Renal pelvis (tissue), 4 donors: Measurements from ENCODE around the gene LRRC42. TPM values are rescaled to one million over a fixed set of nuclear protein-coding genes. Genes with fewer than 3 reads are reported as not detected.

ENCODE experiments used
- DNase-seq: peaks from one replicate; pipeline ENCODE4 v3.0.0-alpha.2; 2013
- polyA plus RNA-seq, 3 donors: library from polyadenylated mRNA; unstranded; fragments of 120-200 nt; gene quantifications; one replicate each; pipeline ENCODE4 v1.2.1, GENCODE V29; 2013; ENCODE audit not compliant: insufficient read length in 3 of 3

The LRRC42 gene
- polyA plus RNA-seq, 3 donors: 40.8 to 44.8 (median 42.4) TPM

- peak; percentile 54 for DNase-seq
Measured at GRCh38 chr1:53929246-53929960, 16.7 kb upstream of the LRRC42 start.

GRCh38 chr1:53930932-53931331 is 15.2 kb upstream of the LRRC42 start:
- no peak for DNase-seq

- no peak for DNase-seq
Measured at GRCh38 chr1:53931523-53931922, 14.6 kb upstream of the LRRC42 start.

DNA sequence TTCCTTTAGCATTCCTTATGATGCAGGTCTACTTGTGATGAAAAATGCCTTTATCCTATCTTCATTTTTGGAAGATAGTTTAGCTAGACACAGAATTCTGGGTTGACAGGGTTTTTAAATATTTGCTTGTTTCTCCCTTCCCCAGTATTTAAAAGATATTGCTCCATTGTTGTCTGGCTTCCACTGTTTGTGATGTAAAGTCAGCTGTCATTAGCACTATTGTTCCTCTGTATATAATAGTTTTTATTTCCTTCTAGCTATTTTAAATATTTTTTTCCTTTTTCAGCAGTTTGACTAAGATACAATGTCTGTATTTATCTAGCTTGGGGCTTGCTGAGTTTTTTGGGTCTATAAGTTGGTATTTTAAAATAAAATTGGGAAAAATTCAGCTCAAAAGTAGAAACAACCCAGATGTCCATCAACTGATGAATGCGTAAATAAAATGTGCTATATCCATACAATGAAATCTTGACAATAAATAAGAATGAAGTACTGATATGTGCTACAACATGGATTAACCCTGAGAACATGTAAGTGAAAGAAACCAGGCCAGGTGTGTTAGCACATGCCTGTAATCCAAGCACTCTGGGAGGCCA is 11.9 kb upstream of the LRRC42 start:
- no peak for DNase-seq

GRCh38 chr1:53936430-53936829 is 9.7 kb upstream of the LRRC42 start:
- no peak for DNase-seq

GRCh38 chr1:53938136-53938830 is 7.9 kb upstream of the LRRC42 start:
- DNase-seq: no peak

DNA sequence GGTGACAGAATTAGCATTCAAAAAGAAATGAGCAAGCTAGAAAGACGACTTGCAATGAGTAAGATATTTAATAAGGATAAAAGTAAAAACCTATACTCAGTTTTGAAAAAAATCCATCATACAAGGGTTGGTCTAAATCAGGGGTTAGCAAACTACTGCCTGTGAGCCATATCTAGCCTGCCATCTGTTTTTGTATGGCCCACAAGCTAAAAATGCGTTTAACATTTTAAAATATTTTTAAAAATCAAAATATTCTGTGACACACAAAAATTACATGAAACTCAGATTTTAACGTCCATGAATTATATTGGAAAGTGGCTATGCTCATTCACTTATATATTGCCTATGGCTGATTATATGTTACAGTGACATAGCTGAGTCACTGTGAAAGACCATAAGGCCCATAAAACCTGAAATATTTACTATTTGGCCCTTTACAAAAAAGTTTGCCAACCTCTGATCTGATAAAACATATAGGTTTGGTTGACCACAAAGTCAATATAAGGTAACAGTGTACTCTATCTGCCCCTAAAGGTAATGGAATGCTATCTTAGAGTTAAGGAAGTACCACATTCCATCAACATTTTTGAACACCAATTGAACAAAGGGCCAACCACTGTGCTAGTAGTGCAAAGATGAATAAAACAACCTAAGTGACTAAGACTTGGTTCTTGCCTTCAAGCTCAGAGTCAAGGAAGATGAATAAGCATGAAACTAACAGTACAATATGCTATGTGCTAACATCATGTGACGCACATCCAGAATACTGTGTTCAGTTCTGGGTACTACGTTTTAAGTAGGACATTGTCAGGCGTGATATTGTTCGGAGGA is 3.8 kb upstream of the LRRC42 start:
- no peak for DNase-seq

- no peak for DNase-seq
Measured at GRCh38 chr1:53943090-53943489, 3.1 kb upstream of the LRRC42 start.

GRCh38 chr1:53943490-53944043 is 2.6 kb upstream of the LRRC42 start:
- DNase-seq: no peak

- DNase-seq: no peak
Measured at GRCh38 chr1:53944469-53945182, 1.5 kb upstream of the LRRC42 start.

- peak; percentile 35 for DNase-seq
Measured at GRCh38 chr1:53945183-53945432, 1.0 kb upstream of the LRRC42 start.

DNA sequence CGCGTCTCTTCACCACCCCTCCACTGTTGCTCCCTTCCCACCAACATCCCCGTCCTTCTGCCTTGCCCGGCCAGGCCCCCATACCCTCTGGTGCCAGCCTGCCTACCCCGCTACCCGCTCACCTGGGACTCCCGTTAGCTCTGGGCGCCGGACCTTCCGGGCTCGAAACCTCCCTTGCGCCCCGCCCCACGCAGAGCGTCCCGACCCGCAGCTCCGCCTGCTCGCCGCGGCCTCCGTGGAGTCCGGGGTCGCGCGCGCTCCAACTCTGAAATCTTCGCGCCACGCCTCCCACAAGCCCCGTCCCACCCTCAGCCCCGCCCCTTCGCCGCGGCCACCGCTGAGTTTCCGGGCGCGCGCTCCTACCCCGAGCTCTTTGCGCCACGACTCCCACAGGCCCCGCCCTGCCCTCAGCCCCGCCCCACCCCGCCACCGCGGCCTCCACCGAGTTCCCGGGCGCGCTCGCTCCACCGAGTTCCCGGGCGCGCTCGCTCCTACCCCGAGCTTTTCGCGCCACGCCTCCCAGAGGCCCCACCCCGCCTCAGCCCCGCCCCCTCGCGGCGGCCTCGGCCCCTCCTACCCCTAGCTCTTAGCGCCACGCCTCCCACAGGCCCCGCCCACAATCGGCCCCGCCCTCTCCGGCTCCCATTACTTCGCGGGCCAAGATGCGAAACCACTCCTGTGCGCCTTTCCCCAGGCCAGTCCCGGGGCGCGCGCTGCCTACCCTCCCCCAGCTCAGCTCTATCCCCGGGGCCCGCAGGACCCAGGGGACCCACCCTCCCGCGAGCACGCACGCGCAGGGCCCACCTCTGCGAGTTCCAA is 508 bp upstream of the LRRC42 start, which contains the start of gene IFT25:
Gene IFT25, minus strand, starts transcription at position 267 of the 819 bp plus-strand sequence. CDS start 5,617 bp downstream, outside the sequence.
- DNase-seq: peak; percentile 96

DNA sequence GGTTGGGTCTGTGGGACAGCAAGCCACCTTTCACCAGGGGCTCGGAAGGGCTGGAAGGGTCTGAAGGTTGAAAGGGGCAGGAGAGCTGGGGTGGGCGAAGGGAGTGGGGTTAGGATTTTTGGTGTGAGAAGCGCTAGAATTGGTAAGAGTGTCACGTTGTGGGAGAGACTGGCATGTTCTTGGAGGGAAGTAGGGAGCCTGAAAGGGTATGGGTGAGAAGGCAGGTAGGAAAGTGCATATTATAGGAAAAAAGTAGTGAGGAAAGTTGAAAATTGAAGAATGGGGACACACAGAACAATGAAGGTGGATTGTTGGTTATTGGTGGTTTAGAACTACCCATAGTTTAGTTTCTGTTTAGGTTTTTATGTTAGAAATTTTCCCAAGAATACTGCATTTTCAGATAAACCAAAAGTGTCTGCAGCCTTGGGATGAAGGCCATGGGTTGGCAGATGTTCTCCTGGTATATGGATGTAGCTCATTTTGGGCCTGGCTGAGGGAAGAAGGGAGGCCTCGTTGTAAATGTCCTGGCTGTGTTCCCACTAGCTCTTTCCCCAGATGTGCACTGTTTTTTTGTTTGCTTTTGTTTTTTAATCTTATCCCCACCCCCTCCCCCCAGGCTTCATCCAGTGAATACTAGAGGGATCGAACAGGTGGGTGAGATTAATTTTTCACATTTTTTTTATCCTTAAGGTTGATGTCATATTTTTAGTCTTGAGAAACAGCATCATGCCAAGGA is 1.2 kb downstream of the LRRC42 start:
- no peak for DNase-seq

DNA sequence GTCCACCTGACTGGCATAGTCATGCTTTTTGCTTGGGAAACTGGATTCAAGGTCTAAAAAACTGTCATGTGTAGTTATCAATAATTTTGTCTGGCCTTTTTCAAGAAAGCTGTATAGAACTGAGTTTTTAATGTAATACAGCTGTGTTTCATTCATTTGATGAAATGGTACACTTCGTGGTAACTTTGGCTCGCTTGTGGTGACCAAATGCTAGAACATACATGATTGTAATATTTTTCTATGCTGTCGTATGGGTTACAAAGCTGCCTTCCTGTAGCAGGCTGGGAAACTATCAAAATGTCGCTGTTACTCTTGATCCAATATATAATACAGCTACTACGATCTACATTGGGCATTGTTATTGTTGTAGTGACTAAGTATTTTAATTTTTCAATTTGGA is 2.1 kb downstream of the LRRC42 start:
- no peak for DNase-seq

DNA sequence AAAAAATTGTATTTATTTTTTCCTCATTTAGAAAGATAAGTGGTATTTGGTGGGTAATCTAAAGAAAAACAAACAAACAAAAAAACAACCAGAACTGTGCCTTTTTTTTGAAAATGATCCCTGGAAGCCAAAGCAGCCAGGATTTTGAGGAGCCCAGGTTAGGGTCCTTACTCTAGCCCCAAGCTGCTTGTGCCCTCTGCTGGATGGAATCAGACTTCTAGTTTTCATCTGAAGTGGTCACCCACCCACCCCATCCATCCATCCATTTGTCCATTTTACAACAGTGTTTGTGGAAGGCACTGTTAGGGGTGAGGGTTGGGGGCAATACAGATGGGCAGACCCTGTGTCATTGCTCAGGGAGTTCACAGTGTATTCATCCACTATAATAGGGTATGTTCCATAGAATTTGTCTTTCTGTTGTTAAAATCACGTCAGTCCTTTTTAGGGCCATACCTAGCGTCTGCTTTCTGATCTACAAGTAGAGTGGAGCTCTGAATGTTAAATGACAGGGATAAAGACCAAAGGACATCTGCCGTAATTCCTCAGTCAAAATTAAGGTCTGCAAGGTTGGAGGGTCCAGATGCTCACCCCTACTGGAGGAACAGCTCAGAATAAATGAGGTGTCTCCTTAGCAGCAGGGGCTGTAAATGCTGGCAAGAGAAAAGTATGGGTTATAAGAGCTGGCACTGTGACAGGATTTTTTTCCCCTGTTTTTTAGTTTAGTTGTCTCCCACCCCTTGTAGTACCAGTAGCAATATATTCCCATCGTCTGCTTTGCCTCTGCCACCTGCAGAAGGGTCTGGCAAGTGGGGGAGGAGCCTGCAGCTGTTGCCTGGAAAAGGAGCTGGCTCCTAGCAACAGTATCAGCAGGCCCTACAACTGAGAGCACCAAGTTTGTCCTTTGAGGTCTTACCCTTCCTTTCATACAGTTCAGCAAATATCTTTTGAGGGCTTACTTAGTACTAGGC is 3.2 kb downstream of the LRRC42 start:
- peak; percentile 67 for DNase-seq

GRCh38 chr1:53951697-53952096 is 5.5 kb downstream of the LRRC42 start:
- DNase-seq: no peak

- no peak for DNase-seq
Measured at GRCh38 chr1:53954128-53954527, 8.0 kb downstream of the LRRC42 start.
